Stomach smooth muscle (tissue), 2 donors: ENCODE data around the gene RAP1B.

Experiments
- H3K27ac ChIP-seq: one replicate; pipeline ENCODE4 v1.7.0; 2013; ENCODE audit warnings: mild to moderate bottlenecking, low read length, inconsistent platforms
- H3K27me3 ChIP-seq, 2 donors: one replicate each; pipeline ENCODE4 v1.7.0; 2013; ENCODE audit warnings: low read length in 2 of 2; ENCODE audit not compliant: insufficient read depth in 2 of 2, control insufficient read depth in 1 of 2
- H3K36me3 ChIP-seq, 2 donors: one replicate each; pipeline ENCODE4 v1.7.0; 2013; ENCODE audit warnings: low read length in 2 of 2; ENCODE audit not compliant: control insufficient read depth in 2 of 2, insufficient read depth in 2 of 2
- H3K4me1 ChIP-seq: one replicate; pipeline ENCODE4 v1.7.0; 2013; ENCODE audit warnings: low read length; ENCODE audit not compliant: control insufficient read depth, insufficient read depth
- H3K4me3 ChIP-seq, 2 donors: one replicate each; pipeline ENCODE4 v1.7.0; 2013; ENCODE audit warnings: low read length in 2 of 2
- H3K9ac ChIP-seq, 2 donors: one replicate each; pipeline ENCODE4 v1.7.0; 2013; ENCODE audit warnings: low read length in 2 of 2, mild to moderate bottlenecking in 1 of 2
- H3K9me3 ChIP-seq, 2 donors: one replicate each; pipeline ENCODE4 v1.7.0; 2013; ENCODE audit warnings: low read length in 2 of 2; ENCODE audit not compliant: control insufficient read depth in 2 of 2
- donor health status: healthy.
- donor health status: Pancreatic carcinoma.

Gene RAP1B

GRCh38 chr12:68581926-68582325 is 28.8 kb upstream of the RAP1B start:
- Histone ChIP-seq H3K27me3 (no peaks in the 10 kb centered on the region), H3K9me3 (no peaks in the 10 kb centered on the region), H3K9ac (no peak overlapping the region), H3K27ac (no peak overlapping the region), H3K36me3 (no peaks in the 10 kb centered on the region), H3K4me1 (no peaks in the 10 kb centered on the region), H3K4me3 (no peak overlapping the region)

DNA sequence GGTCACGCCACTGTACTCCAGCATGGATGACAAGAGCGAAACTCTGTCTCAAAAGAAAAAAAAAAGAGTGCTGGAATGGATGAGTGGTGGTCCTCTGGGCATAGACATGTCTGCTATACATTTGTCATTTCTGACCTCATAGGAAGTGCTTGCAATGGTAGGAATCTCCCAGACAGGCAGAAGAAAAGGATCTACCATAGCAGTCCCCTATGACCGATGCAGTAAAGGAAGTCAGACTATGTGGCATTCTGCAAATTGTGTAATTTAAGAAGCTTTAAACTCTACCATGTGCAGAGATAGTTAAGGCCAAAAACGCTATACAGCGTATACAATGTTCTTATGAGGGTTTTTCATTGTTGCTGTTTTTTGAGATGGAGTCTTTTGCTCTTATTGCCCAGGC is 24.7 kb upstream of the RAP1B start:
- no peaks in the 10 kb centered on the region for H3K36me3 ChIP-seq
- no peak overlapping the region for H3K9ac ChIP-seq
- no peak overlapping the region for H3K27ac ChIP-seq
- H3K9me3 ChIP-seq = peaks cover 4 to 17% of the 10 kb centered on the region in 2 donors
- H3K27me3 ChIP-seq = no peaks in the 10 kb centered on the region
- no peak overlapping the region for H3K4me3 ChIP-seq
- no peaks in the 10 kb centered on the region for H3K4me1 ChIP-seq

DNA sequence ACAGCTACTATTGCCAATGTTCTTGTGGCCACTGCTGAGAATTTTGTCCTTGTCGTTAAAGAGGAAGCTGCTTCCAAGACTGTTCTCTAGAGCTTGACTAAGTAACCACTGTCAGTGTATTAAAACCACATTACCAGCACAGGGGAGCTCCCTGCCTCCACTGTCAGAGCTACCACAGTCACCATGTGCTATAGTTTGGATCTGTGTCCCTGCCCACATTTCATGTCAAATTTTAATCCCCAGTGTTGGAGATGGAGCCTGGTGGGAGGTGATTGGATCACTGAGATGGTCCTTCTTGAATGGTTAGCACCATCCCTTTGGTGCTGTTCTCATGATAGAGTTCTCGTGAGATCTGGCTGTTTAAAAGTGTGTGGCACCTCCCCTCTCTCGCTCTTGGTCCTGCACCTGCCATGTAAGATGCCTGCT is 23.2 kb upstream of the RAP1B start:
- Histone ChIP-seq H3K9me3 (peaks cover 4 to 17% of the 10 kb centered on the region in 2 donors), H3K36me3 (no peaks in the 10 kb centered on the region), H3K4me3 (no peak overlapping the region)

GRCh38 chr12:68589194-68589593 is 21.5 kb upstream of the RAP1B start:
- Histone ChIP-seq H3K4me1 (no peaks in the 10 kb centered on the region), H3K4me3 (no peak overlapping the region), H3K36me3 (no peaks in the 10 kb centered on the region), H3K27me3 (no peaks in the 10 kb centered on the region), H3K9ac (no peak overlapping the region), H3K9me3 (peaks cover 4 to 17% of the 10 kb centered on the region in 2 donors), H3K27ac (no peak overlapping the region)

More for the DNA sequence above, 23.2 kb upstream of the RAP1B start:
- Histone ChIP-seq H3K27me3 (no peaks in the 10 kb centered on the region), H3K9ac (no peak overlapping the region), H3K4me1 (no peaks in the 10 kb centered on the region), H3K27ac (no peak overlapping the region)

DNA sequence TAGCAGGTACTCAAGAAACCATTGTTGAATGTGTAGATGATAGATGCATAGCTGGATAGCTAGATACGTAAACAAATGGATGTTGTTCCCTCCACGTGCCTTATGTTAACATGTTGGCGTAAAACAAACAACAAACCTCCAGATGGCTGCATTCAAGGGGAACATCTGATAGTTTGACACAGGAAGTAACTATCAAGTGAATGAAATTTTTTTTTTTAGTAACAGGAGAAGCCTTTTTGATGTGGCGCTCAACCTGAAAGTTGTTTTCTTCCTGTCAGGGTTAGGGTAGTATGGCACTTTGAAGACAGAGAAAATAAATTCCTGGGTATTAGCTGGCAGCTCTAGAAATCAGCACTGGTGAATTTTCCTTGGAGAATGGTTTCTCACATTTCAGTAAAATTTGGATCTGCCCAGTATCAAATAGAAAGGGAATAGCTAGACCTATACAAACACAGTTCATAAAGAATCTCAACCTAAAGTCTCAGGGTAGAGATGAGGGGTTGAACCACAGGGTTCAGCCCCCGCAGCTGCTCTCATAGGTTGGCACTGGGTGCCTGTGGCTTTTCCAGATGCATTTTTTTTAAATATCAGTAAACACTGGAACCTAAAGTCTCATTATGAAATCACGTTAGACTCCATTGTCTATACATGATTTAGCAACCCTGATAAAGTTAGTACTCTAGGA is 18.8 kb upstream of the RAP1B start:
- H3K27me3 ChIP-seq = no peaks in the 10 kb centered on the region
- no peaks in the 10 kb centered on the region for H3K36me3 ChIP-seq
- no peaks in the 10 kb centered on the region for H3K4me1 ChIP-seq
- H3K4me3 ChIP-seq = no peak overlapping the region
- no peak overlapping the region for H3K27ac ChIP-seq
- H3K9me3 ChIP-seq = peaks cover 4 to 17% of the 10 kb centered on the region in 2 donors
- no peak overlapping the region for H3K9ac ChIP-seq

- H3K9ac ChIP-seq = no peak overlapping the region
- H3K27me3 ChIP-seq = no peaks in the 10 kb centered on the region
- H3K27ac ChIP-seq = no peak overlapping the region
- H3K36me3 ChIP-seq = no peaks in the 10 kb centered on the region
- peaks cover 0 to 6% of the 10 kb centered on the region in 2 donors for H3K9me3 ChIP-seq
- no peaks in the 10 kb centered on the region for H3K4me1 ChIP-seq
- H3K4me3 ChIP-seq = no peak overlapping the region
Observed at GRCh38 chr12:68595241-68595640, 15.5 kb upstream of the RAP1B start.

GRCh38 chr12:68601767-68602166 is 8.9 kb upstream of the RAP1B start:
- Histone ChIP-seq H3K27ac (no peak overlapping the region), H3K4me3 (no peak overlapping the region), H3K27me3 (no peaks in the 10 kb centered on the region), H3K4me1 (no peaks in the 10 kb centered on the region), H3K36me3 (no peaks in the 10 kb centered on the region), H3K9me3 (no peaks in the 10 kb centered on the region), H3K9ac (no peak overlapping the region)

GRCh38 chr12:68602720-68603119 is 8.0 kb upstream of the RAP1B start:
- H3K4me3 ChIP-seq = no peak overlapping the region
- no peaks in the 10 kb centered on the region for H3K9me3 ChIP-seq
- H3K36me3 ChIP-seq = no peaks in the 10 kb centered on the region
- H3K27ac ChIP-seq = no peak overlapping the region
- H3K27me3 ChIP-seq = no peaks in the 10 kb centered on the region
- H3K9ac ChIP-seq = no peak overlapping the region
- no peaks in the 10 kb centered on the region for H3K4me1 ChIP-seq

DNA sequence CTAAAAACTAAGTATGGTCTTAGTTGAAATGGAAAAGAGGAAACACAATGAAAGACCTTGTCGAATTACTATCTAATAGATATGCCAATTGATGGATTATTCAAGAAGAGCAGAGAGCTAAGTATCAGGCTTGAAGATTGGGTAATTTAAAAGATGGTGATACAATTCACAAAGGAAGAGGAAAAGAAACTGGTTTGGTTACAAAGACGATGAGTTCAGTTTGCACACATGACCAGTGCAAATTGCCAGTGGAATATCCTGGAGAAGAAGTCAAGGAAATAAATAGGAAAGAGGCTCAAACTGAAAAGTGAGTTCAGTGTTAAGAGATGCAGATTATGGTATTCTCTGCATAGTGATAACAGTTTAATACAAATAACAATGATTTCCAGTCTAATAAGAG is 2.5 kb upstream of the RAP1B start:
- H3K27ac ChIP-seq = no peak overlapping the region
- H3K4me1 ChIP-seq = peaks cover 3% of the 10 kb centered on the region
- H3K4me3 ChIP-seq = no peak overlapping the region
- no peaks in the 10 kb centered on the region for H3K9me3 ChIP-seq
- no peaks in the 10 kb centered on the region for H3K27me3 ChIP-seq
- H3K9ac ChIP-seq = no peak overlapping the region
- no peaks in the 10 kb centered on the region for H3K36me3 ChIP-seq

DNA sequence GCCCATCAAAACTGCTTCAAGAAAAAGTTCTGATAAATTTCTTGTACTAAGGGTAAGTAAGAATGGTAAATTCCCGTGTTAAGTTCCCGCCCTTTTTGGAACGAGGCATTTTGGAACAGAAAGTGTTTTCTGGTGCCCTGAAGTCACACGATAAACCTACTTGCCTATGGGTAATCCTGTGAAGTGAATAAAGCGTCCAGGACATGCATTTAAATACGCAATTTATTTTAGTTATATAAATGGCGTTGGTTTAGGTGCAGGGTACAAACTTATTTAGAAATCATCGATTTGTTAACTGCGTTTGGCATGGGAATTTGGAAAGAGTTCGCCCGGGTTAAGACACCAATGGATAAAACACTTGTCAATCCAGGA is 715 bp upstream of the RAP1B start:
- H3K27ac ChIP-seq = peak overlapping the region; percentile 93
- H3K27me3 ChIP-seq = no peaks in the 10 kb centered on the region
- H3K9me3 ChIP-seq = no peaks in the 10 kb centered on the region
- H3K4me3 ChIP-seq = peak overlapping the region; percentile 80 to 90
- peak overlapping the region; percentile 86 to 93 for H3K9ac ChIP-seq
- H3K36me3 ChIP-seq = no peaks in the 10 kb centered on the region
- H3K4me1 ChIP-seq = peaks cover 14% of the 10 kb centered on the region

DNA sequence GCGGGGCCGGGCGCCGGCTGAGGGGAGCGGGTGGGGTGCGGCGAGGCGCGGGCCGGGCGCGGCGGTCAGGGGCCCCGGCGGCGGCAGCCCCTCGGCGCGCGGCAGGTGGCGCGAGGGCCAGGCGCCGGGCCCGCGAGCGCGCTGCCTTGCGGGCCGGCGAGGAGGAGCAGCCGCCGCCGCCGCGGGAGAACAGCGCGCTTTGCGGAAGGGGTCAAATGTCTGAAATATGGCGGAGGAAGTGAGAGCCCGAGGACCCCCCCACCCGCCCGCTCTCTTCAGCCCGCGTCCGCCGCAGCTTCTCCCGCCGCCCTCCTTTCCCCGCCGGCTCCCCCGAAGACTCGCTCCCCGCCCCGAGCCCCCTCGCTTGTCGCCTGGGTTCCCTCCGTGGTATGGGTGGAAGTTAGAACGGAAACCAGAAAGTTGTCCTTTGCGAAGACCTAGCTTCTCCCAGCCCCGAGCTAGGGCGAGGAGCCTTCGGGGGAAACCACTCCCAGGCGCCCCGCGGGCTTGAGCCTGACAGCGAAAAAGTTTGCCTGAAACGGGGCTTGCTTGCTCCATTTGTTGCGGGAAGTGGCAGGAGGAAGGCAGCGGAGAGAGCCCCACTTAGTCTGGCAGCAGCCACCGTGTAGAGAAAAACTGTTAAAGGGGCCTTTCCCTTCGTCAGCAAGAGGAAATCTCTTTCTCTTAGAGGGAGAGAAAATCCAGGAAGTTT is 551 bp downstream of the RAP1B start:
- Histone ChIP-seq H3K4me1 (peaks cover 14% of the 10 kb centered on the region), H3K27ac (peak overlapping the region; percentile 93)

More for the DNA sequence above, 551 bp downstream of the RAP1B start:
- Histone ChIP-seq H3K9ac (peak overlapping the region; percentile 91 to 93), H3K36me3 (no peaks in the 10 kb centered on the region), H3K4me3 (peak overlapping the region; percentile 55 to 90), H3K27me3 (no peaks in the 10 kb centered on the region), H3K9me3 (no peaks in the 10 kb centered on the region)
